Ishikawa (cell line): ENCODE data around the gene C1orf21.

Experiments used
- CEBPB ChIP-seq: IDR thresholded peaks from 2 replicates; pipeline ENCODE4 v1.6.1; 2012
- CREB1 ChIP-seq: IDR thresholded peaks from 2 replicates; pipeline ENCODE4 v1.6.1; 2012; ENCODE audit warnings: low read depth
- EGR1 ChIP-seq: IDR thresholded peaks from 2 replicates; pipeline ENCODE4 v1.6.1; 2012
- EP300 ChIP-seq: IDR thresholded peaks from 2 replicates; pipeline ENCODE4 v1.6.1; 2012; ENCODE audit warnings: borderline replicate concordance
- FOXM1 ChIP-seq: IDR thresholded peaks from 2 replicates; pipeline ENCODE4 v1.6.1; 2012; ENCODE audit warnings: low read depth, borderline replicate concordance
- NFIC ChIP-seq: IDR thresholded peaks from 2 replicates; pipeline ENCODE4 v1.6.1; 2012
- RAD21 ChIP-seq: IDR thresholded peaks from 2 replicates; pipeline ENCODE4 v1.6.1; 2012; ENCODE audit warnings: low read depth
- TAF1 ChIP-seq: IDR thresholded peaks from 2 replicates; pipeline ENCODE4 v1.6.1; 2012; ENCODE audit warnings: low read depth, mild to moderate bottlenecking
- TCF12 ChIP-seq: IDR thresholded peaks from 2 replicates; pipeline ENCODE4 v1.6.1; 2012; ENCODE audit warnings: low read depth
- TEAD4 ChIP-seq: IDR thresholded peaks from 2 replicates; pipeline ENCODE4 v1.6.1; 2012
- YY1 ChIP-seq: IDR thresholded peaks from 2 replicates; pipeline ENCODE4 v1.6.1; 2012; ENCODE audit warnings: low read depth
- ZBTB7A ChIP-seq: IDR thresholded peaks from 2 replicates; pipeline ENCODE4 v1.6.1; 2012; ENCODE audit warnings: low read depth
- TF ChIP-seq, protein P1 (sequence below): IDR thresholded peaks from 2 replicates; pipeline ENCODE4 v1.6.1; 2012
- TF ChIP-seq, protein P2 (sequence below): IDR thresholded peaks from 2 replicates; pipeline ENCODE4 v1.6.1; 2012
- TF ChIP-seq, protein P3 (sequence below): IDR thresholded peaks from 2 replicates; pipeline ENCODE4 v1.6.1; 2012; ENCODE audit warnings: low read depth, mild to moderate bottlenecking

Gene C1orf21

DNA sequence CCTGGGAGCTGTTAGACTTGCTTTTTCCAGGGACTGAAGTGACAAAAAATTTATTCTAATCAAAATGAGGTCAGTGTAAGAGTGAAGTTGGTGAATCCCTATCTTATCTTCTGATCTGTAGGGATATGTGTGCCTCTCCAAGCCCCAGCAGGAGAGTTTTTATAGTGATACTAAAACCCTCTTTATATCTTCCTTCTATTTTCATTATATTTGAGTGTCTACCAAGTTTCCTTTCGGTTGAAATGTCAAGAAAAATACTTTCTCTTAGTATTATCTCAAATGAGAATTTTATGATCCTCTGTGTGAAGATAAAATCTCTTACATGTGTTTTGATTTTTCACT lies 18.9 kb downstream of the C1orf21 start:
- TF ChIP-seq RAD21 (no peak), ZBTB7A (no peak), EGR1 (no peak), FOXM1 (no peak), TCF12 (no peak), NFIC (no peak), CREB1 (no peak), TEAD4 (no peak)
- TF ChIP-seq, protein P1, sequence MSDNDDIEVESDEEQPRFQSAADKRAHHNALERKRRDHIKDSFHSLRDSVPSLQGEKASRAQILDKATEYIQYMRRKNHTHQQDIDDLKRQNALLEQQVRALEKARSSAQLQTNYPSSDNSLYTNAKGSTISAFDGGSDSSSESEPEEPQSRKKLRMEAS, result no peak

DNA sequence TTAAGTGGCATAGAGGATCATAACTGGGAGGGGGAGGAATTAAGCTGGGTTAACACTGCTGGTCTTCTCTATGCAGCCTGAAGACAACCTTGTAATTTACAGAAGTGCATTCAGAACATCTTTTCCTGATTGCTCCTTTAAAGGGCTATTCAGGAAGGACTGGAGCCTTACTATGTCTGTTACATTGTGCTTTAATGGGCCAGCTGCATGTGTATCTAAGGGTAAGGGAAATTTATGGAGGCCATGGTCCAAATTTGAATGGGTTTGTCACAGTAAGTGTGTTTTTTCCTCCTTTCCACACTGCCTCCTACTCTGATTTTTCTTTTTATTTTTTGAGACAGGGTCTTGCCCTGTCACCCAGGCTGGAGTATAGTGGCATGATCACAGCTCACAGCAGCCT lies 19.6 kb downstream of the C1orf21 start:
- TF ChIP-seq, protein P2, sequence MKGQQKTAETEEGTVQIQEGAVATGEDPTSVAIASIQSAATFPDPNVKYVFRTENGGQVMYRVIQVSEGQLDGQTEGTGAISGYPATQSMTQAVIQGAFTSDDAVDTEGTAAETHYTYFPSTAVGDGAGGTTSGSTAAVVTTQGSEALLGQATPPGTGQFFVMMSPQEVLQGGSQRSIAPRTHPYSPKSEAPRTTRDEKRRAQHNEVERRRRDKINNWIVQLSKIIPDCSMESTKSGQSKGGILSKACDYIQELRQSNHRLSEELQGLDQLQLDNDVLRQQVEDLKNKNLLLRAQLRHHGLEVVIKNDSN, result no peak
- TF ChIP-seq TCF12 (no peak), TAF1 (no peak), YY1 (no peak), EGR1 (no peak), EP300 (no peak), NFIC (no peak), FOXM1 (no peak), RAD21 (no peak), CREB1 (no peak), ZBTB7A (no peak), TEAD4 (no peak), CEBPB (no peak)
- TF ChIP-seq, protein P1, result no peak

DNA sequence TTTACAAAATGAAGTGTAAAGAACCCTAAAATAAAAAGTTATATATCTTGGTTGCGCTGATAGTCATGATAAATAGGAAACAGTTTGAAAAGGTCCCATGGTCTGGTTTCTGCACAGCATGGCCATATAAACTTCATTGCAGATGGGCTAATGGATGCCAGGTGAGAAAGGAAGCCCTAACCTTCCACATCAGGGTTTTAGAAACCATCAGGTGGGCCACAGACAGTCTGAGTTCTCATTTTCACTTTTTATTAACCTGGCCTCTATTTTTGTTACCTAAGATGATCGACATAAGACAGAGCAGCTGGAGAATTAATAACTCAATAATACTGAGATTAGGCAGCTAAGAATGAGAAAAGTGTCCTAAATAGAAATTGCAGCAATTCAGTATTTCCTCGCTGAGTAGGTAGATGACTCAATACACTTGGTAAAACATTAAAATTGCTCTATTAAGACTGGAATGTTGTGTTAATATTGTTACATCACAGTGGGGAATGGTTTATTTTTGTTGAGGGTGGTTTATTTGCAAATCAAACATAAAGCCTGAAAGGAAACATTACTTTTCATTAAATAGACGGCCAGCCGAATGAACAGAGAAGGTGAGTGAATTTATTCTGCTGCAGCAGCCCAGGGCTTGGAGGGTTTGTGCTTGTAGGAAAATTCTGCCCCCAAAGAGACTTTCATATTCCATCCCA lies 21.1 kb downstream of the C1orf21 start:
- TF ChIP-seq EP300 (no peak), RAD21 (no peak), TEAD4 (no peak), CEBPB (no peak), ZBTB7A (no peak)
- TF ChIP-seq, protein P1, result no peak

DNA sequence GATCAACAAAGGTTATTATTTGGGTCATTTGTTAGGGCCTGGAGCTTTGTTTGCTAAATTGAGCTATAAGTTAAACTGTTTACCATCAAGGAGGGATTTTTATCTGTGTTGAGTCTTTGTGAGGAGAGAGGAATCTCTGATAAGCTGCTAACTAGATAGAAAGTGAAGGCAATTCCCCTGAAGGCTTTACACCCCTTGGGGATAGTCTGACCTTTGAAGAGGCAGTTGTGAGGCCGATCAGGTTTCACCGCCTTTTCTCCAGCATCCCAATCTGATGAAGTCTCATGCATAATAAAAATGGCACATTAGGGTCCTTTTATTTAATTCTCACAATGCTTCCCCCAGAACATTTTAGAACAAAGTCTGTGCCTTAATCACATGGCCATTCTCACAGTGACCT lies 21.8 kb downstream of the C1orf21 start:
- TF ChIP-seq, protein P3, sequence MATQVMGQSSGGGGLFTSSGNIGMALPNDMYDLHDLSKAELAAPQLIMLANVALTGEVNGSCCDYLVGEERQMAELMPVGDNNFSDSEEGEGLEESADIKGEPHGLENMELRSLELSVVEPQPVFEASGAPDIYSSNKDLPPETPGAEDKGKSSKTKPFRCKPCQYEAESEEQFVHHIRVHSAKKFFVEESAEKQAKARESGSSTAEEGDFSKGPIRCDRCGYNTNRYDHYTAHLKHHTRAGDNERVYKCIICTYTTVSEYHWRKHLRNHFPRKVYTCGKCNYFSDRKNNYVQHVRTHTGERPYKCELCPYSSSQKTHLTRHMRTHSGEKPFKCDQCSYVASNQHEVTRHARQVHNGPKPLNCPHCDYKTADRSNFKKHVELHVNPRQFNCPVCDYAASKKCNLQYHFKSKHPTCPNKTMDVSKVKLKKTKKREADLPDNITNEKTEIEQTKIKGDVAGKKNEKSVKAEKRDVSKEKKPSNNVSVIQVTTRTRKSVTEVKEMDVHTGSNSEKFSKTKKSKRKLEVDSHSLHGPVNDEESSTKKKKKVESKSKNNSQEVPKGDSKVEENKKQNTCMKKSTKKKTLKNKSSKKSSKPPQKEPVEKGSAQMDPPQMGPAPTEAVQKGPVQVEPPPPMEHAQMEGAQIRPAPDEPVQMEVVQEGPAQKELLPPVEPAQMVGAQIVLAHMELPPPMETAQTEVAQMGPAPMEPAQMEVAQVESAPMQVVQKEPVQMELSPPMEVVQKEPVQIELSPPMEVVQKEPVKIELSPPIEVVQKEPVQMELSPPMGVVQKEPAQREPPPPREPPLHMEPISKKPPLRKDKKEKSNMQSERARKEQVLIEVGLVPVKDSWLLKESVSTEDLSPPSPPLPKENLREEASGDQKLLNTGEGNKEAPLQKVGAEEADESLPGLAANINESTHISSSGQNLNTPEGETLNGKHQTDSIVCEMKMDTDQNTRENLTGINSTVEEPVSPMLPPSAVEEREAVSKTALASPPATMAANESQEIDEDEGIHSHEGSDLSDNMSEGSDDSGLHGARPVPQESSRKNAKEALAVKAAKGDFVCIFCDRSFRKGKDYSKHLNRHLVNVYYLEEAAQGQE, result no peak
- TF ChIP-seq RAD21, result no peak
- TF ChIP-seq CEBPB, result no peak
- TF ChIP-seq, protein P2, result no peak
- TF ChIP-seq TAF1, result no peak
- TF ChIP-seq, protein P1, result no peak
- no peak for TF ChIP-seq CREB1
- TF ChIP-seq EGR1, result no peak
- no peak for TF ChIP-seq FOXM1
- TF ChIP-seq YY1, result no peak
- no peak for TF ChIP-seq TCF12
- TF ChIP-seq ZBTB7A, result no peak
- TF ChIP-seq TEAD4, result no peak
- no peak for TF ChIP-seq NFIC
- TF ChIP-seq EP300, result no peak

DNA sequence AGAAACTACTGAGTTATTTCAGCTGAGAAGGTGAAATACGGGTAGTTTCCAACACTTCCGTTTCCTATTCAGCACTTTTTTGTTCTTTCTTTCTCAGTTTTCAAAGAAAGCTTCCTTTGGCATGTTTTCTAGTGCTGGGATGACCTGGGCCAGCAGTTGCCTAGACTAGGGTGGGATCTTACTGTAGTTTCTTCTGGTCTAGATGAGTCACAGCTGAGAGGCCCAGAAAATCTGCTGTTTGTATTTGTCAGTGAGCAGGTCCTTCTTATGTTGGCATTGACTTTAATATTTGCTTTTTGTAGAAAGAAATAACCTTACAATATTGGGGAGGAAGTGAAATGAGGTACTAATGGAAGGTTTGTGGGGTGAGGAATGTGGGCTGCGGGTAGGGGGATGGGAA lies 22.2 kb downstream of the C1orf21 start:
- TF ChIP-seq FOXM1 (no peak), EGR1 (no peak), CEBPB (no peak)

DNA sequence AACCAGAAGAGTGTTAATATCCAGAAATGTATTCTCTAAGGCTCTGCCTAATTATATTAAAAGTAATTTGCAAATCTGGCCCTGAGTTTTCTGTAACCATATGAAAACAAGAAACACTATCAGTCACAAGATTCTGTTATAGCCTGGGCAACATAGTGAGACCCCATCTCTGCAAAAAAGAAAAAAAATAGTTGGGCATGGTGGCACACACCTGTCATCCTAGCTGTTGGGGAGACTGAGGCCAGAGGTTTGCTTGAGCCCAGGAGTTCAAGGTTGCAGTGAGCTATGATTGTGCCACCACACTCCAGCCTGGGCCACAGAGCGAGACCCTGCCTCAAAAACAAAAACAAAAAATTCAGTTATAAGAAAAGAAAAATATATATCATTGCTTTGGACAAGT lies 25.6 kb downstream of the C1orf21 start:
- TF ChIP-seq NFIC, result no peak
- no peak for TF ChIP-seq RAD21
- no peak for TF ChIP-seq EGR1
- no peak for TF ChIP-seq EP300
- no peak for TF ChIP-seq CEBPB
- TF ChIP-seq TEAD4, result no peak
- TF ChIP-seq, protein P2, result no peak
- TF ChIP-seq CREB1, result no peak
- TF ChIP-seq ZBTB7A, result no peak
- TF ChIP-seq YY1, result no peak
- TF ChIP-seq, protein P3, result no peak
- no peak for TF ChIP-seq TAF1
- no peak for TF ChIP-seq TCF12
- TF ChIP-seq FOXM1, result no peak
- TF ChIP-seq, protein P1, result no peak
